DMS114 treated with DMSO at 0.1 percent for 48 hours (cell line): ENCODE measurements around the gene NOTUM.

Experiments used
- DNase-seq: peaks from one replicate; lab custom pipeline; 2025; ENCODE audit not compliant: unreplicated experiment; lab: John Stamatoyannopoulos, UW

The NOTUM gene

DNA sequence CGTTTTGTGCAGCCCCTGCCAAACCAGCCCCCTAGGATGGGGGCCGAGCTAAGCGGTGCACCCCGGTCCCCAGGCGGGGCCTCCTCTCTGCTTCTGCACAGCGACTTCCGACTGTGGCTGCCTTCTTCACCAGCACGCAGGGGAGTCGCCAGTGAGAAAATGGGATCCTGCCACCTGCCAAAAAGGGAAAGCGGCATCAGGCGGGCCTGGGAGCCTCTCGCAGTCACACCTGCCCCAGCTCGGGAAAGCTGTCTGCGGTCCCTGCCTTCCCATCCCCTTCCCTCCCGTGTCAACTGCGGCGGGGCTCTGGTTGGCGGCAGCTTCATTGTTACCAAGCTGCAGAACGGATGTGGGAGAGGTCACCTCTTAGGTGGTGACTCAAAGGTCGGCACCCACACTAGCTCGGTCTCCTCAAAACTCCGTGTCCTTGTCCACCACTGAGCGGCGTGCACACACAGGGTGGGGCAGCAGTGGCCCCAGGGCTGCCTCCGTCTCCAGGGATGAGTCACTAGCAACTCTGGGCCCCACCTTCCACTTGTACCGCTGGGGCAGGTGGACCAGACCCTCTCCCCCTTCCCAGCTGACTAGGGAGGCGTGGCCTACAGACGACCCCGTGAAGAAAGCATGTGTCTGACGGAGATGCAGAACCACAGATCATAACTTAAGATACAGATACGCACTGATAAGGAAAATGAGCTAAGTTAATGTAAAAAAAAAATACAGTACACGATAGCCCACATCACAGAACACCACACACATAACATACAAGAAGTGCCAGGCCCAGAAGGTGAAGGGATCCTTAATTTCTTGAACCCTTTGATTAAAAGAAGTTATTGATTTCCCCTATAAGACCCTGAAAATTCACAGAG, 48.3 kb downstream of the NOTUM start:
- DNase-seq, result no peak

- no peak for DNase-seq
These were observed 49.0 kb downstream of the NOTUM start for GRCh38 chr17:81911969-81912368.

DNA sequence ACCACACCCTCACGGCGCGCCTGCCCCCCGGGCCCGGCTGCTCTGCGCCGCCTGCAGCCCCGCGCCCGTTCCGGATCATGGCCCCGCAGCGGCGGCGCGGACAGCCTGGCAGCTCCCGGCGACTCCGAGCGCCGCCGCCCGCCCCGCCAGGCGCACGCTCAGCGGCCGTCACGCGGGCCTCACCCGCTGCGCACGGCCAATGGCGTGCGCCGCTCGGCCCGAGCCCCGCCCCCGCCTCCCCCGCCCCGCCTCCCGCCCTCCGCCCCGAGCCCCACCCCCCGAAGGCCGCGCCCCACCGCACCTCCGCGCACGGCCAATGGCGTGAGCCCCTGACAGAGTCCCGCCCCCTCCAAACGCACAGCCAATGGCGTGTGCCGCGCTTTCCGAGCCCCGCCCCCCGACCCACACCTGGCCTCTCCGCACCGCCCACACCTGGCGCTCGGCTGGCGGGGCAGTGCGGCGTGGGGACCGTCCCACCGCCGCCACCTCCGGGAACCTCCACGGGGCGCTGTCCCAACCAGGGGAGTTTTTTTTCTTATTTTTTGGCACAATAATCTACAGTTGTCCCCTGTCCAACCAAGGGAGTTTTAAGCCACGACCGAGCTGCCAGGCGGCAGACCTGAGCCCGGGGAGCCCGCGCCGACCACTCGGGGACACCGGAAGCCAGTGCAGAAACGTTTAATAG, 49.6 kb downstream of the NOTUM start, which contains the start of gene PCYT2:
Gene PCYT2, minus strand, starts transcription at position 123 of the 685 bp plus-strand sequence. Its CDS starts 44 bp downstream, at position 79.
- DNase-seq, result peak; percentile 32

DNA sequence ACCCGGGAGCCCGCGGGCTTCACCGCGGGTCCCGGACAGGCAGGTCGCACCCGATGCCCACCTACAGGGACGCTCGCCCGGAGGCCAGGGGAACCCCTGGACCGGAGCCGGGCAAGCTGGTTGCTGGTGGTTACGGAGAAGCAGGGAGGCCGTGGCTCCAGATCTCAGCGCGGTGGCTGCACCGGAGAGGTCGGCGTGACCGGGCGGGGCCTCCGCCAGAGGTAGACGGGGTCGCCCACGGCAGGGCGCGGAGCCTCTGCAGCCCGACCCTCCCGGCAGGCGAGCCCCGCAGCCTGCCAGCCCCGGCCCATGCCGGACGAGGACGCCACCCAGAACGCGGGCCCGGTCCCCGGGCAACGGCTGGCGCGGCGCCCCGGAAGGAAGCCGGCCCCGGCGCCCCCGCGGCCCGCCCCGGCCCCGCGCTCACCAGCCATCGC, 50.1 kb downstream of the NOTUM start:
- no peak for DNase-seq

DNA sequence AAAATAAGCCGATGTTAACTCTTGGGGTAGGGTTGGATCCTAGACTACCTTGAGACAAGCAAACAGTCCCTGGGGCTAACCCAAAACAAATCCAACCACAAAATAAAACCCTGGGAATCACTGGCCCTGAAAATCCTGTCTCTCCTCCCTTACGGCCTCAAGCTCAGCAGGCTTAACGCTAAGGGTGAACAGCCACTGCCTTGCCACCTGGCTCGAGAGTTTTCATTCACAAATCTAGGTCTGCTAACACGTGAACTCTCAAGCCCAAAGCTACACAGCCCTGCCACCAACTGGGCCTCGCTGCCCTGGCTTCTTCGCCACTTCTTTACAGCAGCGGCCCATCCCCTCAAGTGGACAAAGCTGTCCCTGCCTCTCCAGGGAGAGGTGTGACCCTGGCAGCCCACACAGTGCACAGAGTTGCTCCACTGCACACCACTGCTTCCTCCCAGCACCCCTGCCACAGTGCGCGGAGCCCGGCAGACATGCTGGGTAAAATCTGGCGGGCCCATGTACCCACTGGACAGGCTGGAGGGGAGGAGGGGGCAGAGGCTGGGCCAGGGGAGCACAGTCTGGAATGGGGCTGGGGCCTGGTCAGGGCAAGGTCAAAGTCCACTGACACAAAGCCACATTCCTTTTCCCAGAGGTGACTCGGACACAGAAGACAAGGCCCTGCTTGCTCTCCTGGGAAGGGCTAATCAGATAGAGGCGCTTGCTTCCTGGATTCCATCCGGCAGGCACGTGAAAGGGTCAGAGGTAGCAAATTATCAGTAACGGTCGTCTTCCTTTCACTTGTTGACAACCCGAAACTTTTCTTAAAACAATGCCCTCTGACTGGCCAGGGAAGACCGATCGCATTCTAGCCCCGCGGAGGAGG, 50.8 kb downstream of the NOTUM start:
- DNase-seq, result no peak

GRCh38 chr17:81909231-81909630, 51.8 kb downstream of the NOTUM start:
- no peak for DNase-seq

DNA sequence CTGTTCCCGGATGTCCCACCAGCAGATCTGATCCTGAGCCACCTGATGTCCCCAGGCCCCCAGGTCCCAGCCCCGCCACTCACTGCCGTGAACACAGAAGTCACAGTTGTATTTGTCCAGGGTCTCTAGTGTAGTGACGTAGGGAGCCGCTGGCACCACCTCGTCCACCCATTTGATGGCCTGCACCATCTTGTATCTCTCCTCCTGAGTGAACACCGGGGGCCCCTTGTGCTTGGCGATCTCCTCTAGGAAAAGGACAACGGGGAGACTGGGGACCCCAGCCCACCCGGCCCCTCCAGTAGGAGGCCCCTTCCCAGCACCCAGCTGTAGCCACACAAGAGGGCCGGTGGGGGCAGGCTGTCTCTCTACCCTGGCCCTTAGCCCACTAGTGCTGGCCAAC, 52.2 kb downstream of the NOTUM start:
- no peak for DNase-seq

GRCh38 chr17:81907219-81908145, 53.5 kb downstream of the NOTUM start:
- DNase-seq, result no peak

- no peak for DNase-seq
These were observed 54.3 kb downstream of the NOTUM start for GRCh38 chr17:81906476-81907218.

GRCh38 chr17:81905993-81906392, 55.0 kb downstream of the NOTUM start:
- no peak for DNase-seq

DNA sequence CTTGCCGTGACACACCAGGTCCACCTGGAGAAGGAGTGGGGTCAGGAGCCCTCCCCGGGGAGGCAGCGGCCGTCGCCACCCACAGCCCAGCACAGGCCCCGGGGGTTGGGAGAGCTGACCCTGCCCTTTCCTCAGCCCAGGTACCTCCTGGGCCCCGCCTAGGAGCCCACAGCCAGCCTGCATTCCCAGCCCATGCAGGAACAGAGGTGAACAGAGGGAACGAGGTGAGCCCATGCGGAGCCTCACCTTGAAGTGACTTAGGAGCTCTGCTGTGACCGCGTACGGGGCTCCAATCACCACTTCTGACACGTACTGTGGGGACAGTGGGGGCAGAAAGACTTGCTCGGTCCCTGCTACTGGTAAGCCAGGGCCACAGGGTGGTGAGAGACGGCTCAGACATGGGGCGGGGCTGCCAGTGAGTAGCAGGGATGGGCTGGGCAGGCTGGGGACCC, 55.5 kb downstream of the NOTUM start:
- no peak for DNase-seq

GRCh38 chr17:81904600-81905423, 56.2 kb downstream of the NOTUM start:
- no peak for DNase-seq

- DNase-seq, result no peak
These were observed 56.9 kb downstream of the NOTUM start for GRCh38 chr17:81903896-81904599.

GRCh38 chr17:81903415-81903831, 57.6 kb downstream of the NOTUM start:
- DNase-seq, result no peak

DNA sequence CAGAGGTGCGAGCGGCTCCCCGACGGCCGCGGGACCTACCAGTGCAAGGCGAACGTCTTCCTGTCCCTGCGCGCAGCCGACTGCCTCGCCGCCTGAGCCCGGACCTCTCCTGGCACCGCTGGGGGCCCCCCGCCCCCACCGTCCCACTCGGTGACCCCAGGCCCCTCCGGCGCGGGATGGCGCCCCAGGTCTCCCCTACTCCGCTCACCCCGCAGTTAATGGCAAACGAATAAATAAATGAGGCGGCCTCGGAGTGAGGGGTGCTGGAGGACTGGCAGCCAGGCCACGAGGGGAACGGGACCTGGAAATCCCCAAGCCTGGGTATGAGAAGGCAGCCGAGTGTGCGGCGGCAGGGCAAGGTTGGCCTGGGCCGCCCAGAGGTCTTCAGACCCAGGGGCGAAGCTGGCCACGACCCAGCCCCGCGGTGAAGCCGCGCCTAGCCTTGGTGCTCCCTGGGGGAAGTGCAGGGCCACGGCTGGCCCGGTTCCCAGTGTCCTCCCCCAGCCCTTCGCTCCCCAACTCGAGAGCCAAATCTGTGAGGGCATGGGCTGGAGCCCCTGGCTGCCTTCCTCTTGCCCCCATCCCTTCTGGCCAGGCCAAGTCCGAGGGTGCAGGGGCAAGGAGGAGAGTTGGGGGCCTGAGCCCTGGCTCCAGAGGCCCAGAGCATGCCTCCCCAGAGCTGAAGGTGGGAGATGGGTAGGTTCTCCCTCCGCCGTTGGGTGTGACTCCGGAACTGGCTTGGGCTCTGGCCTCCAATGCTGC, 58.2 kb downstream of the NOTUM start:
- DNase-seq, result no peak
